GM23338 (cell line): Measurements from ENCODE around the gene DNAJC19. TPM values are rescaled to one million over a fixed set of nuclear protein-coding genes. Genes with fewer than 3 reads are reported as not detected.

Source experiments
- ATAC-seq: fragments of 200-7000 bp; cut with Tn5 transposase; 3 replicates; pipeline ENCODE4 v1.9.1; 2020
- DNase-seq: peaks from one replicate; pipeline ENCODE4 v3.0.0-alpha.2; 2015; ENCODE audit warnings: low spot score
- H2AFZ ChIP-seq: fragments of 200-600 bp; sonication (generic); 2 replicates; pipeline ENCODE4 v1.8.0; 2016; ENCODE audit warnings: antibody characterized with exemption, mild to moderate bottlenecking, moderate library complexity
- H3F3A ChIP-seq: fragments of 200-600 bp; sonication (generic); replicated peaks from 2 replicates; pipeline ENCODE4 v1.8.0; 2017; ENCODE audit warnings: antibody characterized with exemption, mixed run types, low read depth
- H3K27ac ChIP-seq: fragments of 200-600 bp; sonication (generic); 2 replicates; pipeline ENCODE4 v1.6.1; 2016; ENCODE audit warnings: low read depth
- H3K27me3 ChIP-seq: fragments of 200-600 bp; sonication (generic); 2 replicates; pipeline ENCODE4 v1.8.0; 2016; ENCODE audit warnings: mild to moderate bottlenecking, mixed run types, moderate library complexity; ENCODE audit not compliant: insufficient read depth
- H3K36me3 ChIP-seq: fragments of 200-600 bp; sonication (generic); 2 replicates; pipeline ENCODE4 v1.8.0; 2016; ENCODE audit warnings: mild to moderate bottlenecking; ENCODE audit not compliant: insufficient read depth
- H3K4me1 ChIP-seq: fragments of 200-600 bp; sonication (generic); 2 replicates; pipeline ENCODE4 v1.8.0; 2016; ENCODE audit warnings: mild to moderate bottlenecking, moderate library complexity; ENCODE audit not compliant: insufficient read depth
- H3K4me2 ChIP-seq: fragments of 200-600 bp; sonication (generic); 2 replicates; pipeline ENCODE4 v1.7.1; 2017; ENCODE audit warnings: mixed run types
- H3K4me3 ChIP-seq: fragments of 200-600 bp; sonication (generic); 2 replicates; pipeline ENCODE4 v1.6.1; 2016; ENCODE audit warnings: mixed run types
- H3K79me2 ChIP-seq: fragments of 200-600 bp; sonication (generic); replicated peaks from 2 replicates; pipeline ENCODE4 v1.8.0; 2017; ENCODE audit warnings: mild to moderate bottlenecking; ENCODE audit not compliant: insufficient read depth
- H3K9me2 ChIP-seq: fragments of 200-600 bp; sonication (generic); 2 replicates; pipeline ENCODE4 v1.8.0; 2017; ENCODE audit not compliant: insufficient read depth
- H4K20me1 ChIP-seq: fragments of 200-600 bp; sonication (generic); replicated peaks from 2 replicates; pipeline ENCODE4 v1.8.0; 2017; ENCODE audit warnings: mild to moderate bottlenecking; ENCODE audit not compliant: insufficient read depth
- H3K27ac Mint-ChIP-seq: 2 replicates; pipeline ENCODE4 v1.8.0; 2020; ENCODE audit warnings: inconsistent platforms, mild to moderate bottlenecking, moderate library complexity, mixed read lengths
- H3K27me3 Mint-ChIP-seq: 3 replicates; pipeline ENCODE4 v1.8.0; 2022; ENCODE audit warnings: low read depth, mild to moderate bottlenecking, moderate library complexity, mixed read lengths, inconsistent platforms; ENCODE audit not compliant: insufficient read depth, poor library complexity
- H3K36me3 Mint-ChIP-seq: 3 replicates; pipeline ENCODE4 v1.8.0; 2021; ENCODE audit warnings: low read depth, mild to moderate bottlenecking, inconsistent platforms, moderate library complexity, mixed read lengths
- H3K4me1 Mint-ChIP-seq: 3 replicates; pipeline ENCODE4 v1.8.0; 2020; ENCODE audit warnings: mild to moderate bottlenecking, inconsistent platforms, mixed read lengths
- H3K4me3 Mint-ChIP-seq: 3 replicates; pipeline ENCODE4 v1.8.0; 2021; ENCODE audit warnings: moderate library complexity, mild to moderate bottlenecking, inconsistent platforms, mixed read lengths
- H3K9me3 Mint-ChIP-seq: 3 replicates; pipeline ENCODE4 v1.8.0; 2020; ENCODE audit warnings: moderate library complexity, mild to moderate bottlenecking, inconsistent platforms, mixed read lengths
- CTCF ChIP-seq, 2 experiments: fragments of 200-600 bp in 1 of 2; sonication (generic) in 1 of 2; conservative IDR thresholded peaks; 2 replicates each; pipeline versions ENCODE4 v1.5.1 to v1.6.1; 2016 to 2017; ENCODE audit warnings: antibody characterized with exemption in 2 of 2, low read depth in 2 of 2, mild to moderate bottlenecking in 2 of 2, moderate library complexity in 1 of 2
- ETS1 ChIP-seq: IDR thresholded peaks from 2 replicates; pipeline ENCODE4 v1.6.1; 2016; ENCODE audit warnings: antibody characterized with exemption
- EZH2 ChIP-seq: fragments of 200-600 bp; sonication (generic); IDR thresholded peaks from one replicate; pipeline ENCODE4 v1.8.0; 2017; ENCODE audit warnings: antibody characterized with exemption, mild to moderate bottlenecking, low read depth; ENCODE audit not compliant: unreplicated experiment
- EZH2phosphoT487 ChIP-seq: fragments of 200-600 bp; sonication (generic); IDR thresholded peaks from one replicate; pipeline ENCODE4 v1.8.1; 2018; ENCODE audit warnings: antibody characterized with exemption; ENCODE audit not compliant: unreplicated experiment
- JUNB ChIP-seq: IDR thresholded peaks from one replicate; pipeline ENCODE4 v1.6.1; 2016; ENCODE audit warnings: antibody characterized with exemption; ENCODE audit not compliant: unreplicated experiment
- NANOG ChIP-seq: IDR thresholded peaks from 2 replicates; pipeline ENCODE4 v1.6.1; 2016; ENCODE audit warnings: antibody characterized with exemption, borderline replicate concordance
- POLR2AphosphoS5 ChIP-seq: IDR thresholded peaks from 2 replicates; pipeline ENCODE4 v1.6.1; 2016; ENCODE audit warnings: antibody characterized with exemption, low read depth
- STAT1 ChIP-seq: IDR thresholded peaks from one replicate; pipeline ENCODE4 v1.6.1; 2016; ENCODE audit warnings: antibody characterized with exemption; ENCODE audit not compliant: unreplicated experiment
- ZNF114 ChIP-seq: fragments of 250-450 bp; sonication (Bioruptor Pico); IDR thresholded peaks from 2 replicates; pipeline ENCODE4 v1.5.0; 2020; ENCODE audit warnings: mild to moderate bottlenecking, moderate library complexity
- ZNF462 ChIP-seq: fragments of 250-450 bp; sonication (Bioruptor Pico); IDR thresholded peaks from 2 replicates; pipeline ENCODE4 v1.5.0; 2020; ENCODE audit warnings: mild to moderate bottlenecking, moderate library complexity
- polyA plus RNA-seq: library from polyadenylated mRNA; unstranded; fragments of >200 nt; fragmentation: Nextera tagmentation; extraction: Ambion mirVana; gene quantifications from 2 replicates; pipeline ENCODE4 v1.2.1, GENCODE V29; 2016
- total RNA-seq: library from RNA; depleted of rRNA; stranded (reverse); fragments of >200 nt; shearing (Covaris generic); gene quantifications from 2 replicates; pipeline ENCODE4 v1.2.3, GENCODE V29; 2014
- TF ChIP-seq, protein P1 (sequence below): IDR thresholded peaks from one replicate; pipeline ENCODE4 v1.6.1; 2018; ENCODE audit warnings: antibody characterized with exemption; ENCODE audit not compliant: unreplicated experiment

The DNAJC19 gene
- total and polyA plus RNA-seq, 2 experiments from 2014 or later, result 33.4 to 312 TPM

DNA sequence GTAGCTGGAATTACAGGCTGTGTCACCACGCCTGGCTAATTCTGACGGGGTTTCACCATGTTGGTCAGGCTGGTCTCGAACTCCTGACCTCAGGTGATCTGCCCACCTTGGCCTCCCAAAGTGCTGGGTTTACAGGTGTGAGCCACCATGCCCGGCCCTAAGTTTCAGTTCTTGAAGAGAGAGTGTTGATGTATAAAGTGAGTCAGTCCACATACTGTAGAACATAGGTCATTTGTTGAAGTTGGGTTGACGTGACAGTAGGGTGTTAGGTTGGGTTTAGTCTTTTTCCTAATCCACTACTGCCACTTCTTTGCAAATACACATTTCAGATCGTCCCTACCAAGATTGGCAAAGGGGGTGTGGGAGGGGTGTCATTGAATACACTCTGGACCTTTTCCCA, 15.2 kb downstream of the DNAJC19 start:
- Mint-ChIP-seq H3K36me3 (peaks cover 53% of the 10 kb centered on the region), H3K4me3 (no peak overlapping the region), H3K27ac (no peak overlapping the region), H3K4me1 (no peaks in the 10 kb centered on the region), H3K27me3 (no peaks in the 10 kb centered on the region), H3K9me3 (no peaks in the 10 kb centered on the region)
- H3K4me1 ChIP-seq, result no peaks in the 10 kb centered on the region
- H3K36me3 ChIP-seq, result peaks cover 39% of the 10 kb centered on the region
- ATAC-seq, result no peak
- H3K79me2 ChIP-seq, result no peaks in the 10 kb centered on the region; the same call in none of the 2 replicates
- no peaks in the 10 kb centered on the region for H3K27me3 ChIP-seq
- no peaks in the 10 kb centered on the region for H3F3A ChIP-seq
- H2AFZ ChIP-seq, result no peak overlapping the region
- H3K4me3 ChIP-seq, result no peak overlapping the region
- H4K20me1 ChIP-seq, result peaks cover 5% of the 10 kb centered on the region
- DNase-seq, result no peak
- H3K4me2 ChIP-seq, result no peak overlapping the region
- H3K9me2 ChIP-seq, result no peaks in the 10 kb centered on the region
- H3K27ac ChIP-seq, result no peak overlapping the region
- TF ChIP-seq JUNB (no peak), ETS1 (no peak), EZH2phosphoT487 (no peak), NANOG (no peak), STAT1 (no peak), POLR2AphosphoS5 (no peak), ZNF114 (no peak), CTCF (conservative IDR thresholded peaks at IDR 0.05; ENCODE audit: low read depth in 2 of 2) (no peak), ZNF462 (CRISPR knock-in tag) (no peak), EZH2 (no peak)
- TF ChIP-seq, protein P1, sequence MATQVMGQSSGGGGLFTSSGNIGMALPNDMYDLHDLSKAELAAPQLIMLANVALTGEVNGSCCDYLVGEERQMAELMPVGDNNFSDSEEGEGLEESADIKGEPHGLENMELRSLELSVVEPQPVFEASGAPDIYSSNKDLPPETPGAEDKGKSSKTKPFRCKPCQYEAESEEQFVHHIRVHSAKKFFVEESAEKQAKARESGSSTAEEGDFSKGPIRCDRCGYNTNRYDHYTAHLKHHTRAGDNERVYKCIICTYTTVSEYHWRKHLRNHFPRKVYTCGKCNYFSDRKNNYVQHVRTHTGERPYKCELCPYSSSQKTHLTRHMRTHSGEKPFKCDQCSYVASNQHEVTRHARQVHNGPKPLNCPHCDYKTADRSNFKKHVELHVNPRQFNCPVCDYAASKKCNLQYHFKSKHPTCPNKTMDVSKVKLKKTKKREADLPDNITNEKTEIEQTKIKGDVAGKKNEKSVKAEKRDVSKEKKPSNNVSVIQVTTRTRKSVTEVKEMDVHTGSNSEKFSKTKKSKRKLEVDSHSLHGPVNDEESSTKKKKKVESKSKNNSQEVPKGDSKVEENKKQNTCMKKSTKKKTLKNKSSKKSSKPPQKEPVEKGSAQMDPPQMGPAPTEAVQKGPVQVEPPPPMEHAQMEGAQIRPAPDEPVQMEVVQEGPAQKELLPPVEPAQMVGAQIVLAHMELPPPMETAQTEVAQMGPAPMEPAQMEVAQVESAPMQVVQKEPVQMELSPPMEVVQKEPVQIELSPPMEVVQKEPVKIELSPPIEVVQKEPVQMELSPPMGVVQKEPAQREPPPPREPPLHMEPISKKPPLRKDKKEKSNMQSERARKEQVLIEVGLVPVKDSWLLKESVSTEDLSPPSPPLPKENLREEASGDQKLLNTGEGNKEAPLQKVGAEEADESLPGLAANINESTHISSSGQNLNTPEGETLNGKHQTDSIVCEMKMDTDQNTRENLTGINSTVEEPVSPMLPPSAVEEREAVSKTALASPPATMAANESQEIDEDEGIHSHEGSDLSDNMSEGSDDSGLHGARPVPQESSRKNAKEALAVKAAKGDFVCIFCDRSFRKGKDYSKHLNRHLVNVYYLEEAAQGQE, result no peak
